ENCODE data around the gene ARHGEF19.

- no peak for TF ChIP-seq CTCF (IDR thresholded peaks at IDR 0.05)
- TF ChIP-seq POLR2A (IDR thresholded peaks at IDR 0.05), result no peak
These were observed 17.7 kb upstream of the ARHGEF19 start for GRCh38 chr1:16229976-16230740.

Measured in testis (tissue), 2 donors.